ENCODE measurements around the gene CFAP97D1.

CFAP97D1 gene

GRCh38 chr17:43780135-43780534 is at the start of gene CFAP97D1:
CFAP97D1 (plus strand) TSS chr17:43780435; CDS start chr17:43780463, 28 bp downstream.
- no peak for DNase-seq

- no peak for DNase-seq
Measured at GRCh38 chr17:43732958-43733357, 47.3 kb upstream of the CFAP97D1 start.

GRCh38 chr17:43733956-43734355 is 46.3 kb upstream of the CFAP97D1 start:
- DNase-seq, result no peak

GRCh38 chr17:43734376-43734775 is 45.9 kb upstream of the CFAP97D1 start:
- no peak for DNase-seq

- DNase-seq, result no peak
Measured at GRCh38 chr17:43736389-43736788, 43.8 kb upstream of the CFAP97D1 start.

- DNase-seq, result no peak
Measured at GRCh38 chr17:43737722-43738121, 42.5 kb upstream of the CFAP97D1 start.

- no peak for DNase-seq
Measured at GRCh38 chr17:43740541-43740940, 39.7 kb upstream of the CFAP97D1 start.

GRCh38 chr17:43741636-43742035 is 38.6 kb upstream of the CFAP97D1 start:
- no peak for DNase-seq

GRCh38 chr17:43745541-43745940 is 34.7 kb upstream of the CFAP97D1 start:
- no peak for DNase-seq

GRCh38 chr17:43750153-43750552 is 30.1 kb upstream of the CFAP97D1 start:
- DNase-seq, result no peak

GRCh38 chr17:43753493-43754129 is 26.6 kb upstream of the CFAP97D1 start:
- DNase-seq, result no peak

- no peak for DNase-seq
Measured at GRCh38 chr17:43754947-43755346, 25.3 kb upstream of the CFAP97D1 start.

- DNase-seq, result peak; percentile 19 to 30
Measured at GRCh38 chr17:43755389-43755875, 24.8 kb upstream of the CFAP97D1 start.

- DNase-seq, result no peak
Measured at GRCh38 chr17:43756201-43756600, 24.0 kb upstream of the CFAP97D1 start.

- DNase-seq, result no peak
Measured at GRCh38 chr17:43757171-43757660, 23.0 kb upstream of the CFAP97D1 start.

- DNase-seq, result no peak
Measured at GRCh38 chr17:43758086-43758485, 22.1 kb upstream of the CFAP97D1 start.

GRCh38 chr17:43758497-43759174 is 21.6 kb upstream of the CFAP97D1 start, which contains the start of gene SOST:
SOST (minus strand) TSS chr17:43758791; CDS start chr17:43758741, 50 bp downstream.
- DNase-seq, result no peak

- no peak for DNase-seq
Measured at GRCh38 chr17:43759836-43760235, 20.4 kb upstream of the CFAP97D1 start.

- DNase-seq, result peak; percentile 80 to 84
Measured at GRCh38 chr17:43760254-43760852, 19.9 kb upstream of the CFAP97D1 start.

- DNase-seq, result peak in 1 of 2 experiments; percentile 40
Measured at GRCh38 chr17:43766413-43767052, 13.7 kb upstream of the CFAP97D1 start.

GRCh38 chr17:43767053-43767712 is 13.1 kb upstream of the CFAP97D1 start:
- DNase-seq, result no peak

GRCh38 chr17:43767713-43768059 is 12.5 kb upstream of the CFAP97D1 start:
- DNase-seq, result no peak

GRCh38 chr17:43768382-43768781 is 11.9 kb upstream of the CFAP97D1 start:
- no peak for DNase-seq

Data from NCI-H1930 (cell line).